ENCODE results near the gene TRMT61B. TPM values are rescaled to one million over a fixed set of nuclear protein-coding genes. Genes with fewer than 3 reads are reported as not detected.

Gene TRMT61B
- total and polyA plus RNA-seq, 2 of the 13 experiments (the other 11 are each of a cell fraction or from before 2014, with no cell fraction given), result 19.7 to 23.5 TPM

DNA sequence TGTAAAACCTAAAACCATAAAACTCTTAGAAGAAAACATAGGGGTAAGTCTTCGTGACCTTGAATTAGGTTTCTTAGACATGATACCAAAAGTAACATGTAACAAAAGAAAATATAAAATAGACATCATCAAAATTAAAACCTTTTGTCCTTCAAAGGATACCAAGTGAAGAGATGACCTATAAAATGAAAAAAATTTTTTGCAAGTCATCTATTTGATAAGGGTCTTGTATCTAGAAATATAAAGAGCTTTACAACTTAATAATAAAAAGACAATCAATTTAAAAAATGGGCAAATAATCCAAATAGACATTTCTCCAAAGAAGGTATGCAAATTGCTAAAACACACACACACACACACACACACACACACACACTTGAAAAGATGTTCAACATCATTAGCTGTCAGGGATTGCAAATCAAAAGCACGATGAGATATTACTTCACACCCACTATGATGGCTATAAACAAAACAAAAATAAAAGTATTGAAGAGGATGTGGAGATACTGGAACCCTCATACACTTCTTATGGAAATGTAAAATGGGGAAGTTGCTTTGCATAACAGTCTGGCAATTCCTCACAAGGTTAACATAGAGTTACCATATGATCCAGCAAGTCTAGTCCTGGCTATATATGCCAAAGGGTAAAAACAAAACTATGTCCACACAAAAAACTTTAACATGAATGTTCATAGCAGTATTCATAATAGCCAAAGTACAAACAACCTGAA, 36.2 kb downstream of the TRMT61B start:
- Histone ChIP-seq H3K4me3 (replicated peaks in 1 of 3; ENCODE audit: insufficient read depth in 1 of 3, low read depth in 2 of 3, low read length in 3 of 3) (no peak overlapping the region), H2AFZ (ENCODE audit: low read length) (no peak overlapping the region), H4K20me1 (ENCODE audit: insufficient read depth, low read length) (no peaks in the 10 kb centered on the region), H3K36me3 (replicated peaks in 1 of 2; ENCODE audit: control insufficient read depth in 1 of 2, insufficient read depth in 2 of 2, low read length in 2 of 2) (no peaks in the 10 kb centered on the region), H3K27me3 (ENCODE audit: control insufficient read depth in 1 of 2, insufficient read depth in 2 of 2, low read length in 2 of 2) (no peaks in the 10 kb centered on the region), H3K9me3 (ENCODE audit: low read length) (no peaks in the 10 kb centered on the region), H3K4me1 (ENCODE audit: insufficient read depth, low read length) (no peaks in the 10 kb centered on the region), H3K79me2 (ENCODE audit: insufficient read depth, low read length) (no peaks in the 10 kb centered on the region), H3K9ac (ENCODE audit: insufficient read depth, low read depth, low read length) (no peak overlapping the region), H3K27ac (ENCODE audit: extremely low read length, insufficient read depth, low read length) (no peak overlapping the region), H3K4me2 (ENCODE audit: low read depth, low read length) (no peak overlapping the region)
- intact Hi-C loops (cut with micrococcal nuclease; ENCODE audit: unreplicated experiment), result no loop called here
- BruUV-seq (replicated peaks), result no TSS peak
- no peak for FAIRE-seq
- TF ChIP-seq NFE2L2 (IDR thresholded peaks at IDR 0.05; ENCODE audit: low read length) (peak; percentile 64; the same call in 1 of the 2 replicates), MAFK (conservative IDR thresholded peaks at IDR 0.05 in 1 of 2, IDR thresholded peaks at IDR 0.05 in 1 of 2; ENCODE audit: low read length in 2 of 2) (0 out of 4 replicates have a peak, but pooled peaks of 1 of the 2 experiments have one; percentile 11), ZNF589 (CRISPR knock-in tag; conservative IDR thresholded peaks at IDR 0.05) (no peak), NFIC (IDR thresholded peaks at IDR 0.05; ENCODE audit: low read length) (no peak)
- WGBS (ENCODE audit: low lambda C conversion rate), result 77% methylated on average over 2 of the region's 2 CpGs
- ChIA-PET CTCF (ENCODE audit: low intra/inter-chr PET ratio, low total read pairs) (no interaction called here), POLR2A (no interaction called here)
- in situ Hi-C loops (cut with HindIII; ENCODE audit: extremely low pct_ligation_motif_present, low pct_unique_long_range_greater_than_20kb), result no loop called here
- no peak for DNase-seq (ENCODE audit: low spot score)
- no peak for ATAC-seq

- Histone ChIP-seq H3K4me3 (replicated peaks in 1 of 3; ENCODE audit: insufficient read depth in 1 of 3, low read depth in 2 of 3, low read length in 3 of 3) (no peak overlapping the region), H3K9ac (ENCODE audit: insufficient read depth, low read depth, low read length) (no peak overlapping the region), H3K36me3 (replicated peaks in 1 of 2; ENCODE audit: control insufficient read depth in 1 of 2, insufficient read depth in 2 of 2, low read length in 2 of 2) (no peaks in the 10 kb centered on the region), H4K20me1 (ENCODE audit: insufficient read depth, low read length) (no peaks in the 10 kb centered on the region), H3K27me3 (ENCODE audit: control insufficient read depth in 1 of 2, insufficient read depth in 2 of 2, low read length in 2 of 2) (no peaks in the 10 kb centered on the region), H2AFZ (ENCODE audit: low read length) (no peak overlapping the region), H3K4me2 (ENCODE audit: low read depth, low read length) (no peak overlapping the region), H3K79me2 (ENCODE audit: insufficient read depth, low read length) (no peaks in the 10 kb centered on the region), H3K9me3 (ENCODE audit: low read length) (no peaks in the 10 kb centered on the region), H3K4me1 (ENCODE audit: insufficient read depth, low read length) (no peaks in the 10 kb centered on the region), H3K27ac (ENCODE audit: extremely low read length, insufficient read depth, low read length) (no peak overlapping the region)
- 93% methylated on average over 2 of the region's 2 CpGs for WGBS (ENCODE audit: low lambda C conversion rate)
- POLR2A ChIA-PET, result no interaction called here
- no TSS peak for BruUV-seq (replicated peaks)
- DNase-seq (ENCODE audit: low spot score), result no peak
- ATAC-seq, result no peak
- intact Hi-C loops (cut with micrococcal nuclease; ENCODE audit: unreplicated experiment) (loop anchor here (10.0 kb wide), 1 partner anchor 96 kb away; no protein-coding TSS in a partner anchor), in situ Hi-C loops (cut with HindIII; ENCODE audit: extremely low pct_ligation_motif_present, low pct_unique_long_range_greater_than_20kb) (loop anchor here (10.0 kb wide), 2 partner anchors 116 to 376 kb away; no protein-coding TSS in a partner anchor)
- CTCF ChIA-PET (ENCODE audit: low intra/inter-chr PET ratio, low total read pairs), result no interaction called here
- no peak for FAIRE-seq
- no peak for TF ChIP-seq ATF7 (IDR thresholded peaks at IDR 0.05)
- TF ChIP-seq ATF7 (CRISPR knock-in tag; IDR thresholded peaks at IDR 0.05), result no peak
- 0 out of 4 replicates have a peak, but pooled peaks have one; percentile 14 to 19 for TF ChIP-seq MAFK (conservative IDR thresholded peaks at IDR 0.05 in 1 of 2, IDR thresholded peaks at IDR 0.05 in 1 of 2; ENCODE audit: low read length in 2 of 2)
- peak; percentile 65 for TF ChIP-seq NFE2L2 (IDR thresholded peaks at IDR 0.05; ENCODE audit: low read length)
Measured at GRCh38 chr2:28828382-28828781, 41.7 kb downstream of the TRMT61B start.
